Measurements from ENCODE around the gene GPR153.

DNA sequence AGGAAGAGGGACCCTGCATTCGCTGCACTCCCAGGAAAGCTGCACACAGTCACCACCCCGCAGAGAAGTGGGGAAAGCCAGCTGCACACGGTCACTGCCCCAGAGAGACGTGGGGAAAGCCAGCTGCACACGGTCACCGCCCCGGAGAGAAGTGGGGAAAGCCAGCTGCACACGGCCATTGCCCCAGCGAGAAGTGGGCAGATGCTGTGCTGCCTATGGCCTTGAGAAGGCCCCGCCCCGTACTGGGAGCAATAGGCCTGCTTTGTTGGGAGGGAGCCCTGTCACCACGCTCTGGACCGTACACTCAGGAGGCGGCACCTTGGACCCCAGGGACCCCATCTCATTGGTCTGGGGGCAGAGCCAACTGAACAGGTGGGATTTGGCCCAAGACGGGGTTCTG lies 4.3 kb upstream of the GPR153 start:
- TF ChIP-seq, protein P1, sequence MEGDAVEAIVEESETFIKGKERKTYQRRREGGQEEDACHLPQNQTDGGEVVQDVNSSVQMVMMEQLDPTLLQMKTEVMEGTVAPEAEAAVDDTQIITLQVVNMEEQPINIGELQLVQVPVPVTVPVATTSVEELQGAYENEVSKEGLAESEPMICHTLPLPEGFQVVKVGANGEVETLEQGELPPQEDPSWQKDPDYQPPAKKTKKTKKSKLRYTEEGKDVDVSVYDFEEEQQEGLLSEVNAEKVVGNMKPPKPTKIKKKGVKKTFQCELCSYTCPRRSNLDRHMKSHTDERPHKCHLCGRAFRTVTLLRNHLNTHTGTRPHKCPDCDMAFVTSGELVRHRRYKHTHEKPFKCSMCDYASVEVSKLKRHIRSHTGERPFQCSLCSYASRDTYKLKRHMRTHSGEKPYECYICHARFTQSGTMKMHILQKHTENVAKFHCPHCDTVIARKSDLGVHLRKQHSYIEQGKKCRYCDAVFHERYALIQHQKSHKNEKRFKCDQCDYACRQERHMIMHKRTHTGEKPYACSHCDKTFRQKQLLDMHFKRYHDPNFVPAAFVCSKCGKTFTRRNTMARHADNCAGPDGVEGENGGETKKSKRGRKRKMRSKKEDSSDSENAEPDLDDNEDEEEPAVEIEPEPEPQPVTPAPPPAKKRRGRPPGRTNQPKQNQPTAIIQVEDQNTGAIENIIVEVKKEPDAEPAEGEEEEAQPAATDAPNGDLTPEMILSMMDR (IDR thresholded peaks at IDR 0.05) = no peak
- TF ChIP-seq POLR2A (IDR thresholded peaks at IDR 0.05) = no peak
